GM18508 (cell line): ENCODE data around the gene RPL27A.

Experiments used
- ATAC-seq: cut with Tn5 transposase; IDR thresholded peaks from one replicate; pipeline ENCODE4 v1.9.1; 2021; ENCODE audit warnings: moderate number of reproducible peaks; ENCODE audit not compliant: insufficient read depth, unreplicated experiment

RPL27A gene

GRCh38 chr11:8719211-8719649 lies 36.6 kb downstream of the RPL27A start:
- ATAC-seq = no peak

DNA sequence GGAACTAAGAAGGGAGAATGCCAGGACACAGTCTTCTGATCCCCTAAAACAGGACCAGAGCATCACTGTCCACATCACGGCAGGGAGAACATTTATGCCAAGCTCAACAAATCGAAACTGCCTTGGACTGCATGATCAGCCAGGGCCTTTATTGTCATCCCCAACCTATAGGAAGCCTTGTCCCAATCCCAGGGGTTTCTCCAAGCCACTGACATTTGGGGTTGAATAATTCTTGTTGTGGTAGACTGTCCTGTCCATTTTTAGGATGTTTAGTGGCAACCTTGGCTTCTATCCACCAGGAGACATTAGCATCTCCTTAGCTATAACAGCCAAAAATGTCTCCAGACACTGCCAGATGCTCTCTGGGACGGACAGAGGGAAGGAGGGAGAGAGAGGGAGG lies 37.1 kb downstream of the RPL27A start:
- no peak for ATAC-seq

DNA sequence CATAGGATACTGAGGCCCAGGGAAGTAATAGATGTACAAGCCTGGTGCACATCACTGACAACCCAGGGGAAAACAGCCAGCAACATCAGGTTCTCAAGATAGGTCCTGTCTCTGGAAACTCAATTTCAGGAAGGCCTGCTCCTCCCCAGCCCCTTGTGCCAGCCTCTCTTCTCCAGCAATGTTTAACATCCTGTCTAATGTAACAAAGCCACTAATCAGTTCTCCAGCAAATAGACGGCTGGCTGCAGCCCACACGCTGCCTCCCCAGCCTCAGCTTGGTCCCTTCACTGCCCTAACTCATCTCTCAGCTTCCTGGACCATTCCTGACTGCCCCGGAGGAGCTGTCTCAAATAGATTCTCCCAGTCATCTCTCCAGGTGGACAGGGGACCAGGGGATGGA lies 37.8 kb downstream of the RPL27A start:
- ATAC-seq = no peak

DNA sequence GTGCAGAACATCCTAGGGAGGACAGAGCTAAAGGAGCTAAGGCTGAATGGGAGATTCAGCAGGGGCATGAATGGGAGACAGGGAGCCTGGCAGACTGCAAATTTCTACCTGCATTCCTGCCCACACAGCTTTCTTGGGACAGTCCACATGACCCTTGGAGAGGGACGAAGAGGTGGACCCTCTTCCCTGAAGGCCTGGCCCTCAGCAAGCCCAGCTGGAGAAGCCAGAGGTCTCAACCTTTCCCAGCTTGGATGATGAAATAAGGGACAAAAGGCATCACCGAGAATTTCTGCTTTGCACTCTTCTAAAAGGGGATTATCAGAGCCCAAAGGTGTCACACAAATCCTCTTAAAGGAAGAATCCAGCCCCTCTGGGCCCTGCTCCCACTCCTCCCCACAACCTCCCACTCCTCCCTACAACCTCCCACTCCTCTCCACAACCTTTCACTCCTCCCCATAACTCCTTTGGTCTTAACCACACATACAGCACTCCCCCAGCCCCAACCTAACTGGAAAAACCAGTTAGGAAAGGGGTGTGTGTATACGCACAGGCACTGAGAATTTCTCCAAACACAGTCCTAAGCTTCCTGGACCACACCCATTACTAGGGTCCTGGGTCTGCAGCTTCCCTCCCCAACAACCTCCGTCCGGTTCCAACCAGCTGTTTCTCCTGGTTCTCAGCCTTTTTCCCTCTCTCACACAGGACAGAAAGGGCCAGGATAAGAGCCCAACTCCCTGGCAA lies 38.4 kb downstream of the RPL27A start:
- ATAC-seq = no peak

GRCh38 chr11:8721609-8722500 lies 39.3 kb downstream of the RPL27A start:
- no peak for ATAC-seq

- ATAC-seq = no peak
Measured at GRCh38 chr11:8722809-8723208, 40.2 kb downstream of the RPL27A start.

DNA sequence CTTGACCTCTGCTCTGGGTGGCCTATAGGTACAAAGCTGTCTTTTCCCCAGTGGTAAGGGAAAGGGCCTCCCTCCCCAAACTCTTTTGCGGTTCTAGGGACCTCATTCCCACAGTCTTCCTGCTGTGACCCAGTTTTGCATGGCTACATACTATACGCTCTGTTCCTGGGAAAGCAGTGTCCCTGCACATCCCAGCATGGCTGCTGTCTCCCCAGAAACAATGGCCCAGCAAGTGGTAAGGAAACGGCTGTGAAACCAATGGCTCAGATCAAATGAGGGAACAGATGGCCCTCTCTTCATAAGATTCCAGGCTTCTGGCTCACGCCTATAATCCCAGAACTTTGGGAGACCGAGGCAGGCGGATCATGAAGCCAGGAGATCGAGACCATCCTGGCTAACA lies 41.1 kb downstream of the RPL27A start:
- no peak for ATAC-seq

GRCh38 chr11:8724682-8725081 lies 42.1 kb downstream of the RPL27A start:
- no peak for ATAC-seq

GRCh38 chr11:8726395-8726794 lies 43.8 kb downstream of the RPL27A start:
- ATAC-seq = no peak

- ATAC-seq = no peak
Measured at GRCh38 chr11:8728563-8728962, 46.0 kb downstream of the RPL27A start.

DNA sequence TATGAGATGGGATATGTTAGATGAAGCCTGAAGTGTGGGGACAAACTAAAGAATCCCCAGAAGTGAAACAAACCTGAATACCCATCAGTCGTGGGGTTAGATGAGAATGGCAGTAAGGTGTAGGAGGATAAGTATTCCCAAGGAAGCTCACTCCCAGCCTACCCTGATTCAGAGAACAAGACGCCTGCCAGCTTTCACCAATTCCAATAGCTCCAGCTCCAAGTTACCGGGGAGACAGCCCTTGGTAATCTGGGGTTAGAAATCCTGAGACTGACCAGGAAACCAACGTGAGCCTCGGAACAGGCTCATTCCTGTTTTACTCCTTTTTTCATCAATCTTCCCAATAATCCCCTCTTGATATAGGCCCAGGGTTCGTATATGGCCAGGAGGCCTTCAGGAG lies 46.5 kb downstream of the RPL27A start:
- no peak for ATAC-seq

GRCh38 chr11:8729837-8730696 lies 47.5 kb downstream of the RPL27A start:
- no peak for ATAC-seq

DNA sequence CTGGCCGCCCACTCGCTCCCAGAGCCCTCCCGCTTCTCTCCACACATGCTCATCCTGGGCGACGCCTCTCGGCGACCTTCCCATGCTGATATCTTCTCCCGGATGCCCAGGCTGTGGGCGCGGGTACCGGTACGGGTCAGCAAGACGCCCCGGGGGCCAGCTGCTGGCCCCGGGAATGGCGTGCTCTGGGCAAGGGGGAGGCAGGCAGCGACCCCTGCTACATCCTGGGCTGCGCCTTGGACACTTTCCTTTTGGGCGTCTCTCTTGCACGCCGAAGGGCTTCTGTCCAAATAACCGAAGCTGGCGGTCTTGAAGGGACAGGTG lies 48.1 kb downstream of the RPL27A start:
- ATAC-seq = no peak

DNA sequence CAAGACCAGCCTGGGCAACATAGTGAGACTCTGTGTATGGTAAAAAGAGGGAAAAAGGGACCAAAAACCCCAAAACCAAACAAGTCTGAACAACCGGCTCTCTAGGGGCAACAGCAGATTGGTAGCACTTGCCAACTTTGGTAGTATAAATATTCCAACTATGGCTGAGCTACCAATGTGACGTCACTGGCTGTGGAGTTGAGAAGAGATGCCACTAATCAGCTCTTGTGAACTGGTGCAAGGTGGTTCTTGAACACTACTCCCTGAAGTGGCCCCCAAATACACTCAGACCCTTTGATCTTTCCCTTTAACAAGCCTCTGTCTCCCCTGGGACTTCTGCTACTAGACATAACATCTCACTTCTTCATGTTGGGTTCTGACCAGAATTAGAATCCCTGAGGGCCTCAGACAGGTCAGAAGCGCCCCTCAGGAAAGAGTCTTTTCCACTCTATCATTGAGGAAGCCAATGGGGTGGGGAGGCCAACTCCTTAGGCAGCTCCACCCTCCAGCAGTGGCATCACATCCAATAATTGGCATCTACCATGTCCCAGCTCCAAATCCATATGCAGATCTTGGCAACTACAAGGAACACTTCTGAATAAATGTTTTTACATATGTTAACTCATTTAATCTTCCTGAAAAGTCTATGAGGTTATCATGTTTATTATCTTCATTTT lies 49.2 kb downstream of the RPL27A start:
- ATAC-seq = peak; percentile 10

GRCh38 chr11:8732324-8732670 lies 49.7 kb downstream of the RPL27A start:
- peak; percentile 72 for ATAC-seq

GRCh38 chr11:8732748-8733241 lies 50.2 kb downstream of the RPL27A start:
- no peak for ATAC-seq

DNA sequence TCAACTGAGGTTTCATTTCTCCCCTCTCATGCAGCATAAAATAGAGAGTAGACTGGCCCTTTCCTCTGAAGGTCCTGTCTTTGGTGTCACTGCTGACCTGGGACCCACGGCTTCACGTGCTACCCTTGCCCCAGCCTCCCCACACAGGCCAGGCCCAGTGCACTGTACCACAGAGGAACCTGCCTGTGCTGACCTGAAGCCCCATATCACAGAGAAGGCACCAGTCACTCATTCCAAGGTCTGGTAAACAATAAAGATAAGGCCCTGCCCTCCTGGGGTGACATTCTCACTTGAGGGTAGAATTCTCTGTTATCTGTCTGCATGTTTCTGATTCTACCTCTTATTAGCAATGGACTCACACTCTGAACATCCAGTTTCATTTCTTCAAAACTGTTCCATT lies 51.3 kb downstream of the RPL27A start:
- no peak for ATAC-seq

DNA sequence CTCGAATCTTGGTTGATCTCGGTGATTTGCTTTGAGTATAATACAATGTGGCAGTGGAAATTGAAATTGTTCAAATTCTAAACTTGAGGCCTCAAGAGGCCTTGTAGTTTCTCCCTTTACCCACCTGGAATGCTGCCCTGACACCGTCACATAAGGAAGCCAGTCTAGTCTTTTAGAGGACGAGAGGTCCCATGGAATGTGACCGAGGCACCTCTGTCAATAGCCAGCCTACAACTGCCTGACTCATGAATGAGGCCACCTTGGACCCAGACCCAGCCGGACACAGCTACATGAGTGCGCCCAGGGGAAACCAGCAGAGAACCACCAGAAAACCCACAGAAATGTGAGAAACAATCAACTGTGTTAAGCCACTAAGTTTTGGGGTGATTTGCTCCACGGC lies 52.5 kb downstream of the RPL27A start:
- ATAC-seq = no peak

DNA sequence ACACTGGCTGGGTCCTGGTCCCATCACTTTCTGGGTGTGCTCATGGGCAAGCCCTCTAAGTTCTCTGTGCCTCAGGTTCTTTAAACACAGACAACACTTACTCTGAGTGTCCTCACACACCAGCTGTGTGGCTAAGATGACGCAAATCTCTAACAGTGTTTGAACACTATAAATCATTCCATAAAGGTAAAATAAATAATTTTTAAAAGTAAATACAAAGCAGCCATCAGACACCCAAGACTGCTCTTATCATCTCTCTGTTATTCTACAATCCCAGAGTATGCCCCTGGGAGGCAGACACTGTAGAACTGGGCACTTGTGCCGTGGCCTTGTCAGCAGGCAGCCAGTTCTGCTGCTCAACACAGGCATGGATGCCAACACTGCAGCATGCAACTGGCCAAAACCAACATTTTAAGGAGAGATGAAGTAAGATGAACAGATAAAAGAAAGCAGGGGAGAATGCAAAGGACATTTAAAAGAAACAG lies 56.8 kb downstream of the RPL27A start:
- ATAC-seq = no peak
